HG02938 (cell line): ENCODE measurements around the gene WFDC12.

Experiments
- ATAC-seq: cut with Tn5 transposase; IDR thresholded peaks from one replicate; pipeline ENCODE4 v1.9.1; 2021; ENCODE audit warnings: mild to moderate bottlenecking, moderate library complexity; ENCODE audit not compliant: unreplicated experiment

WFDC12 gene

DNA sequence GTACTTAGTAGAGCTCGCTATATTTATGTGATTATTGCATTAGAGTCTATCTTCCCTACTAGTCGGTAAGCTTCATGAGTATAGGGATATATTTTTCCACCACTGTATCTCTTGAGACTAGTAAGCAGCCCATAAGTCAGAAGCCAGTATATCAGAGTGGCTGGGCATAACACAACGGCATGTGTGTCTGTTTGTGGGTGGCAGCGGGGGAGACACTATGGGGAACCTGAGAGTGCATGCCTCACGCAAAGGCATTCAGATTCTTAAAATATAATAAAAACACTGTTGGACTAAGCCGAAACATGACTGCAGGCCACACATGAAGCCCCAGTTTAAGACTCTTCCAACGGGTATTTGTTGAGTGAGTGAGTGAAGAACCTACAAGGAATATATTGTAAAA is 31.4 kb downstream of the WFDC12 start:
- no peak for ATAC-seq

DNA sequence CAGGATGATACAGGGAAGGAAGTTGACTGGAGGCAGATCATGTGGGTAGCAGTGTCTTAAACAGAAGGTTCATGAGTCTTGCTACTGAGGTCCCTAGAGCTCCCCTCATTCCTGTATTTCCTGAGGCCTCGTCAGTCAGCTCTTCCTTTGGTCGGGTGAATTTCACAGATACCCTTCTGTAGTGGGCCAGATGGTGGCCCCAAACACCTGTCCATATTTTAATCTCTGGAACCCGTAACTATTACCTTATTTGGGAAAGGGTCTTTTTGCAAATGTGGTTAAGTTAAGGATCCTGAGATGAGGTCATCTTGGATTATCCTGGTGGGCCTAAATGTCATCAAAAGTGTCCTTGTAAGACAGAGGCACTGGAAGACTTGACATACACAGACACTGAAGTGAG is 32.9 kb downstream of the WFDC12 start:
- no peak for ATAC-seq

DNA sequence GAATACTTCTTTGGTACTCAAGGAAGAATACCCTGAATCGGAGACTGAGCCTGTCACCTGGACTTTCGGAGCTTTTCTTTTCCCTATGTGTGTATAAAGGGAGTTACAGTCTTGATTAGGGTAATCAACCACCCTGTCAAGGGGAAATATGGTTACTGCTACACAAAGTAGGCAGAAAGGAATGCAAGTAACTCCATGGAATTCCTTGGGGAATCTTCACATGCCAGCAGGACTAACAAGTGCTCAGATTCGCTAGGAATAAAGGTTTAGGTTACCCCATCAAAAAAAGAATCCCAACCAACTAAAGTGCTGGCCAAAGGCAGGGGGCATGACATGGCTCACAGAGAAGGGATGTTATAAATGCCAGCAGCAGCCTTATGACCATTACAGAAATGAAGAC is 33.8 kb downstream of the WFDC12 start:
- no peak for ATAC-seq

DNA sequence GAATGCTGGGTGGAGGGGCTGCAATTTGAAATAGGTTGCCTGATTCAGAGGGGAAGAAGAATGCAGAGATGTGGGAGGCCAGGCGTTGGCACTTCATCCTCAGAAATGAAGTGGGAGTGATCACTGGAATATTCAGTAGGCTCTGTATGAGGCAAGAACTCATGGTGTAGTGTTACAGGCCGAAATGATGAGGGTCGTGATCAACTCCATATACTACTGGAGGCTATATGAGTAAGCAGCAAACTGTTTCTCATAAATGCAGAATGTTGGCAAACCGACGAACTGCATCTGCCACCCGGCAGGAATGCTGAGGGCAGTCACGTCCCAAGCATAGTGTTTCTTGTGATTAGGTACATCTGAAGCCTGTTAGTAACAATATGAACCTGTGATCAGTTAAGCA is 36.0 kb downstream of the WFDC12 start:
- ATAC-seq: no peak

DNA sequence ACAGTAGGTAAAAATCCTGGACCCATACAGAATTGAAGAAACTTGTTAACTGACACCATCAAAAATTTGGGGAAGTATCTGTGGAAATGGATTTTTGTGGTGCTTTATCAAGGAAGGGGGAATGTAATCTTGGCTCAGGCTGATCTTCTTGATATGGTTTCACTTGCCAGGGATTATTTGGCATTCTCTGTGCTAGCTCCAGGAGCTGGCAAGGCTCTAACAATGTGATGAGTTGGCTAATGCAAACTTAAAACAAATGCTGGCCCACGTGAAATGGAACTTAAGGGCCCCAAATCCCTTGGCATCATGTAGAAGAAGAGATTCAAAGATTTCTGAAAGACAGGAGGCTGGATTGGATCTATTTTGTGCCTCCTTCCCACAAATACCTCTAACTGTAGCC is 36.5 kb downstream of the WFDC12 start:
- ATAC-seq: no peak

DNA sequence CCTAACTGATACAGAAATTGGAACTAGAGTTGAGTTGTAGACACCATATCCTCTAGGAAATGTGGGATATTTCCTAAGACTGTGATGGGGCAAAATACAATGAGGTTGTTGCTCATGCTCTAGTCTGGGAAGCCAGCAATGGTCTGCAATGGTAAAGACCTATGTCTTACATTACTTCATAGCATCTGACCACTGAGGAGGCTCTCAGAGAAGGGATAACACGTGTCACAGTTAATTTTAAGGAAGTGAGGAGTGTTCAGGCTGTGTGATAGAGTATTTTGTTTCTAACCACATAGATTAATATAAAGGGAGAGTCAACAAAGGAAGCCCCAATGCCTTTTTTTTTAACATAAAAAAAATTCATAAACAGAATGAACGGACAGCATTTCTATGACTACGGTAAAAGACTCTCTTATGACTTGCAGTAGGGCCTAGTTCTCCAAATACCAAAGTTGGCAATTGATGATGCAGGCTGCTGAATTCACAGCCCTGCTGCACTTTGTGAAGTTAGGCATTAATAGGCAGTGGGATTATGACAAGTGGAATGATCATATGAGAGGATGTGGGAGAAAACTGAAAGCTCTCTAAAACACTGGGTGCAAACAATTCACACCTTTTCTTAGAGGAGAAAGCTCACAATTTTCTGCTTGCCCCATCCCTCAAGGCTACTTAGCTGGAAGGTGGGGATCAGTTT is 37.0 kb downstream of the WFDC12 start:
- no peak for ATAC-seq

DNA sequence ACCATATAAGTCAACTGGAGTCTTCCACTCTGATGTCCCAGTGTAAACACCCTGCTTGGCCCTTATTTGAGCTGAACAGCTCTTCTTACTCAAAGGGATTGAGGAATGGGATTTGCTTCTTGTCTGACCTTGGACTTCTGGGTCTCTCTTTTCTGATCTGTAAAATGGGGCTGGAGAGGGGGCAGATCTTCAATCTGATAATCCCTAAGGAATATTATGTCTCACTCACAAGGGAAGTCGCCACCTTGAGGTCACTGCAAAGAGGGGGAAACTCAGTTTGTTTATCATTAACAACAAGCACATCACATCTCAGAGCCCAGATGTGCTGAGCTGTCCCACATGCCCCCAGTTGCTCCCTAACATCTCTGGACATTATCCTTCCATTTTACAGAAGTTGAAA is 38.4 kb downstream of the WFDC12 start:
- ATAC-seq: no peak

DNA sequence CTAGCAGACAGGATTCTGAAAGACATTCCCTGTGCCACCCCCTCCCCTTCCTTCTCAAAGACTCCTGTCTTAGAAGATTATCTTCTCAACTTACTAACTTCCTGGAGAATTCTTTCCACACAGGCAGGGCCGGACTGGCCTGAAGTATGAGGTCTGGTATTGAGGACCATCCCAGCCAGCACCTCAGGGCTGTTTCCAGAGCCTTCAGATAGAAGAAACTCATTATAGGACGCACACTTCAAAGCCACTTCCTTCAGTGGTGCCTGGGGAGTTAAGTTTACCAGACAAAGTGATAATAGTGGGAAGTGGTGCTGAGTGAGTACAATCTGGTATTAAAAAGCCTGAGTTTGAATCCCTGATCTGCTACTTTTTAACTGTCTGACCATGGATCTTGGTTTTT is 39.0 kb downstream of the WFDC12 start:
- no peak for ATAC-seq

DNA sequence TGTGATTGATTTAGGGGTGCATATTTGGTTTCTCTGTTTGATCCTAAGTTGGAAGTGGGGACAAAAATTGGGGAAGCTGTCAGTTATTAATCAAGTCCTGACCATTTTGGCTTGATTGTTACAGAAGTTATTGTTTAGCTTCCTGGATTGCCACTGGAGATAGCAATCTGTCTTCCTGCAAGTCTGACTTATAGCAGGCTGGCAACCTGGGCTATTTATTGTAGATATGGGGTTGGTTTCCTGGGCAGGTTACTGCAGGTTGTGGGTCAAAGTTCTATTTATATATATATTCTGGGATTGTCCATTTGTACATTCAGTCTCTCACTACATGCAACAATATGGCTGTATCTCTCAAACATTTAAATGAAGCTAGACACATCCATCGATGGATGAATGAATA is 41.1 kb downstream of the WFDC12 start:
- no peak for ATAC-seq

DNA sequence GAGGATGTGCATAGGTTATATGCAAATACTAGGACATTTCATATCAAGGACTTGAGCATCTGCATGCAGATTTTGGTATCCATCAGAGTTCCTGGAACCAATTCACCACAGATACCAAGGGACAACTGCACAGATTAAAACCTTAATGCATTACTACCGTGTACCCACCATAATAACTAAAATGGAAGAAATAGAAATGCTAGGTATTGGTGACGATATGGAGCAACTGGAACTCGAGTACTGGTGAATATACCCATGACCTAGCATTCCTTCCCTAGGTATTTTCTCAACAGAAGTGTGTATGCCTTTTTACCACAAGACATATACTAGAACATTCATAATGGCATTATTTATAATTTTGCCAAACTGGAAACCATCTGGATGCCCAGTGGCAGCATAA is 41.8 kb downstream of the WFDC12 start:
- no peak for ATAC-seq

DNA sequence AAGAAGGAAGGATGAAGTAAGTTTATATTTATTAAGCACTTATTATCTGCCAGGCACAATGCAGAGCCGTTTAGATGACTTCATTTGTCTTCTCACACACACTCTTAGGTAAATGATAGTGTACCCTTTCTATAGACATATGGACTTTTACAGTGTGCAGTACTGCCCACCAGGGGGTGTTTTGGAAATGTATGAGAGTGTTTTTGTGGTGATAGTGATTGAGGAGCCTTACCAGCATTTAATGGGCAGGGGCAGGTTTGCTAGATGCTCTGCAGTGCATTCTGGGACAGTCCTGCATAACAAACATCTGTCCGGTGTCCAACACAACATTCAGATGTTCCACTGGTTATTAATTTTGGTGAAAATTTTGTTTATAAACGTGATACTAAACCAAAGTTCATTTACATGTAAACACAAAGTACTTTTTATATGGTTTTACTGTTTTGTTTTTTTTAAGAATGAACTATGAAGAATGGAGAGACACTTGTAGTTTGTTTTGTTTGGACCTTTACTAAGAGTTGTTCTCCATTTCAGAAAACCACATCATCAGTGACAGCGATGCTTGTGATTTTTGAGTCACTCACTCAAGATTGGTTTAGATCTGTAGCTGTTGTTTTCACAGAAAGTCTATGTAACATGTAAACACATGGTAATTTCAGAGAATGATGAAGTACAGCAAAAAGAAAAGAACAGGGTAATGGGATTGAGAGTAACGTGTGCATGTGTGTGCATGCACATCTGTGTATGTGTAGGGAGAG is 43.2 kb downstream of the WFDC12 start:
- no peak for ATAC-seq

DNA sequence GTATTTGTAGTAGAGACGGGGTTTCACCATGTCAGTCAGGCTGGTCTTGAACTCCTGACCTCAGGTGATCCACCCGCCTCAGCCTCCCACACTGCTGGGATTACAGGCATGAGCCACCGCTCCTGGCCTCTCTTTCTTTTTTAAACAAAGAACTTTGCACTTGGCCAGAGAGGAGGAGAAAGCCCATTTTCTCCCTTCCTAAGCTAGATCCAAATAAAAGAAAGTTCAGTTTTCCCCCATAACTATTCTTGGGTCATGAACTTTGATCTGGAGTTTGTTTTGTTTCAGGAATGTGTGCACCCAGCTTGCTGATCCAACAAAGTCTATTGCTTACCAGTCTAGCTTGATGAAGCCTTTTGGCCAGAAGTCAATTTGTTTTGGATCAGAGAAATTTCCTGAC is 46.7 kb downstream of the WFDC12 start:
- no peak for ATAC-seq
